Adrenal gland (tissue), 12 donors: ENCODE measurements around the gene HIPK4. TPM values are rescaled to one million over a fixed set of nuclear protein-coding genes. Genes with fewer than 3 reads are reported as not detected.
"Not testable (repeated sequence)": the region's sequence is repeated elsewhere in the genome, so short reads cannot be mapped to it uniquely, and the experiment has no call there.

Source experiments
- DNase-seq, 7 donors: peaks; one replicate each; pipeline ENCODE4 v3.0.0-alpha.2; 2019 to 2020
- H3K27ac ChIP-seq, 5 donors: fragments of 200-600 bp; sonication (generic) in 4 of 5; 1 replicate in 3 of 5; 2 replicates in 2 of 5; pipeline versions ENCODE4 v1.5.1 to v1.8.0; 2016 to 2020; ENCODE audit warnings: mild to moderate bottlenecking in 1 of 5
- H3K27me3 ChIP-seq: fragments of 200-600 bp; 2 replicates; pipeline ENCODE4 v1.8.0; 2021
- H3K36me3 ChIP-seq, 2 donors: fragments of 200-600 bp; replicated peaks in 1 of 2; 1 replicate in 1 of 2; 2 replicates in 1 of 2; pipeline versions ENCODE4 v1.5.1 to v1.8.0; 2018 to 2022
- H3K4me1 ChIP-seq, 2 donors: fragments of 200-600 bp; replicated peaks in 1 of 2; 1 replicate in 1 of 2; 2 replicates in 1 of 2; pipeline versions ENCODE4 v1.5.1 to v1.8.0; 2018 to 2021
- H3K4me3 ChIP-seq, 4 donors: fragments of 200-600 bp; sonication (generic) in 3 of 4; one replicate each; pipeline ENCODE4 v1.5.1; 2016 to 2018
- H3K9me3 ChIP-seq, 3 donors: fragments of 200-600 bp; sonication (generic) in 1 of 3; replicated peaks in 1 of 3; 1 replicate in 2 of 3; 2 replicates in 1 of 3; pipeline versions ENCODE4 v1.5.1 to v1.8.0; 2016 to 2021
- POLR2A ChIP-seq, 2 donors: fragments of 450-650 bp; IDR thresholded peaks; one replicate each; pipeline ENCODE4 v1.6.1; 2017; ENCODE audit warnings: antibody characterized with exemption in 2 of 2, mild to moderate bottlenecking in 2 of 2, moderate library complexity in 1 of 2
- WGBS, 4 donors: extraction: QIAGEN DNeasy Blood & Tissue Kit in 2 of 4; methylation state at CpG; one replicate each; pipeline versions ENCODE4 v1.1.5 to v1.1.7; 2013 to 2017; 5-methylcytosine and 5-hydroxymethylcytosine counted together
- intact Hi-C, 2 donors: fragments of 100-400 bp; cut with DNase I; formaldehyde crosslinking; loops; one replicate each; pipeline versions ENCODE4 v1.14.1 to v1.15.0; 2022 to 2023
- polyA plus RNA-seq, 3 donors: library from polyadenylated mRNA; stranded (reverse); fragments of 200-250 nt in 2 of 3; fragments of 350-450 nt in 1 of 3; fragmentation: Illumina TruSeq in 1 of 3; extraction: RNeasy Lipid Tissue Mini Kit (QIAGEN cat#74804) in 1 of 3; gene quantifications; one replicate each; pipeline ENCODE4 v1.2.3, GENCODE V29; 2013 to 2014
- total RNA-seq, 9 donors: library from RNA; depleted of rRNA in 4 of 9; stranded (reverse); fragments of >200 nt in 4 of 9; fragments of 120-200 nt in 1 of 9; fragmentation: NEBNext Ultra II Directional in 1 of 9; extraction: Animal tissue kit (Norgen Biotek cat#: 25700) in 1 of 9; gene quantifications; one replicate each; pipeline versions ENCODE4 v1.1.0 to v1.2.4, GENCODE V29; 2013 to 2023
- TF ChIP-seq, protein P1 (sequence below), 6 experiments: fragments of 450-650 bp in 4 of 6; fragments of 200-600 bp in 2 of 6; sonication (generic) in 1 of 6; IDR thresholded peaks; 1 replicate in 5 of 6; 2 replicates in 1 of 6; pipeline versions ENCODE4 v1.5.1 to v1.8.0; 2016 to 2021; ENCODE audit warnings: antibody characterized with exemption in 6 of 6, mild to moderate bottlenecking in 2 of 6, moderate library complexity in 1 of 6
- donor health status: healthy with polysubstance abuse.
- donor health status: Bipolar disorder and iron deficiency.
- donor health status: DM: yes; HTN: yes; CAD: no.
- donor health status: DM: no; HTN: no; CAD: no.
- donor health status: DM: no; HTN: no; CAD: no.
- donor health status: DM: yes; HTN: yes; CAD: no.

Gene HIPK4
- total and polyA plus RNA-seq, 12 donors, result 0.06 to 0.34 (median 0.20) TPM; not detected in 3

DNA sequence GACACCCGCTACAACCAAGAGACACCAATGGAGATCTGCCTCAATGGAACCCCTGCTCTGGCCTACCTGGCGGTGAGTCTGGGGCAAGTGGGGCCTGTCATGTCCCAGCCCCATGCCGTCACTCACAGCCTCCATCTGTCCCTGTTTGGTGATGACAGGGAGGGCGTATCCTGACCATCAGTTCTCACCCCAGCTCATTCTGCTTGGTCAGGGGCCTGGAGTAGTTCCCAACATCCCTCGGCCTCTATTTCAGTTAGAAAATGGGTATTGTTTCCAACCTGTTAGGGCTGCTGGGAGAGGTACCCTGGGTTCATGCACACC is 18.2 kb downstream of the HIPK4 start:
- WGBS, 4 donors, result 80 to 99% (median 95%) methylated on average over 1 to 5 of the region's 5 CpGs; no CpG with 5 or more reads in 1 of the 4 donors
- peaks cover 0 to 94% of the 10 kb centered on the region in 2 donors for H3K36me3 ChIP-seq

DNA sequence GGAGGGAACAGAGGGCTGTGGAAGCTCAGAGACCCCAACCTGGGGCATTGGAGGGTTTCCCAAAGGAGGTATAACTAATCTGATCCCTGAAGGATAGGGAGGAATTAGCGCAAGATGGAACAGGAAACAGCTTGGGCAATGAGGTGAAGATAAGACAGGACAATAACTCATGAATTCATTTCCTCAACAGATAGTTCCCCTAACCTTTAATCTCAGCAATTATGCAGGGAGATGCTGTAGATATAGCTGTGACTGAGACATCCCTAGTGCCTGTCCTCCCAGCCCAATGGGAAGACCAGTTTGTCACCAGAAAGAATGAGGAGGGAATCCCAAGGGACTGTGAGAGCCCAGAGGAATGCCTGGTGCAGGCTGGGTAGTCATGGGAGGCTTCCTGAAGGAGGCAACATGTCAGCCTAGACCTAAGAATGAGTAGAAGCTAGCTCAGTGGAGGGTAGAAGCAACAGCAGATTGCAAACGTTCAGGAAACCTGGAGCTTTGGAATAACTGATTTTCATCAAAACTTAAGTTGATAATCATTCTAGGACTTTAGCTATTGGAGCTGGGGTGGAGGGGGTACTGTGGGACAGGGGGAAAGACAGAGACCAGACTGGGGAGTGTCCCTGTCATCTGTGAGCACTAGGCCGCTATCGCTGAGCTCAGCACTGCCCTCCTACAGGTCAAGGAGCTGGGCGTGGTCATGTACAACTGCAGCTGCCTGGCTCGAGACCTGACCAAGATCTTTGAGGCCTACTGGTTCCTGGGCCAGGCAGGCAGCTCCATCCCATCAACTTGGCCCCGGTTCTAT is 18.8 kb downstream of the HIPK4 start:
- TF ChIP-seq POLR2A (IDR thresholded peaks at IDR 0.05), result no peak
- TF ChIP-seq, protein P1, sequence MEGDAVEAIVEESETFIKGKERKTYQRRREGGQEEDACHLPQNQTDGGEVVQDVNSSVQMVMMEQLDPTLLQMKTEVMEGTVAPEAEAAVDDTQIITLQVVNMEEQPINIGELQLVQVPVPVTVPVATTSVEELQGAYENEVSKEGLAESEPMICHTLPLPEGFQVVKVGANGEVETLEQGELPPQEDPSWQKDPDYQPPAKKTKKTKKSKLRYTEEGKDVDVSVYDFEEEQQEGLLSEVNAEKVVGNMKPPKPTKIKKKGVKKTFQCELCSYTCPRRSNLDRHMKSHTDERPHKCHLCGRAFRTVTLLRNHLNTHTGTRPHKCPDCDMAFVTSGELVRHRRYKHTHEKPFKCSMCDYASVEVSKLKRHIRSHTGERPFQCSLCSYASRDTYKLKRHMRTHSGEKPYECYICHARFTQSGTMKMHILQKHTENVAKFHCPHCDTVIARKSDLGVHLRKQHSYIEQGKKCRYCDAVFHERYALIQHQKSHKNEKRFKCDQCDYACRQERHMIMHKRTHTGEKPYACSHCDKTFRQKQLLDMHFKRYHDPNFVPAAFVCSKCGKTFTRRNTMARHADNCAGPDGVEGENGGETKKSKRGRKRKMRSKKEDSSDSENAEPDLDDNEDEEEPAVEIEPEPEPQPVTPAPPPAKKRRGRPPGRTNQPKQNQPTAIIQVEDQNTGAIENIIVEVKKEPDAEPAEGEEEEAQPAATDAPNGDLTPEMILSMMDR (IDR thresholded peaks at IDR 0.05), result no peak
- WGBS, 4 donors, result 82 to 91% (median 87%) methylated on average over 2 to 7 of the region's 7 CpGs
- Histone ChIP-seq H3K36me3 (peaks cover 0 to 92% of the 10 kb centered on the region in 2 donors), H3K4me1 (peaks cover 0 to 5% of the 10 kb centered on the region in 2 donors), H3K9me3 (no peaks in the 10 kb centered on the region), H3K27ac (no peak overlapping the region), H3K4me3 (no peak overlapping the region), H3K27me3 (no peaks in the 10 kb centered on the region)
- intact Hi-C loops, result loop anchor here in 1 of 2 donors (10.0 kb wide), 1 partner anchor 66 kb away; no protein-coding TSS in a partner anchor
- DNase-seq, result no peak

More for the DNA sequence above, 18.2 kb downstream of the HIPK4 start:
- no peaks in the 10 kb centered on the region for H3K9me3 ChIP-seq
- H3K27me3 ChIP-seq, result no peaks in the 10 kb centered on the region
- intact Hi-C loops, result loop anchor here in 1 of 2 donors (10.0 kb wide), 1 partner anchor 67 kb away; no protein-coding TSS in a partner anchor
- H3K27ac ChIP-seq, result no peak overlapping the region
- no peak for TF ChIP-seq POLR2A (IDR thresholded peaks at IDR 0.05)
- TF ChIP-seq, protein P1 (IDR thresholded peaks at IDR 0.05), result no peak
- H3K4me1 ChIP-seq, result no peaks in the 10 kb centered on the region
- no peak overlapping the region for H3K4me3 ChIP-seq
- peak in 1 of 7 donors; percentile 16 for DNase-seq

DNA sequence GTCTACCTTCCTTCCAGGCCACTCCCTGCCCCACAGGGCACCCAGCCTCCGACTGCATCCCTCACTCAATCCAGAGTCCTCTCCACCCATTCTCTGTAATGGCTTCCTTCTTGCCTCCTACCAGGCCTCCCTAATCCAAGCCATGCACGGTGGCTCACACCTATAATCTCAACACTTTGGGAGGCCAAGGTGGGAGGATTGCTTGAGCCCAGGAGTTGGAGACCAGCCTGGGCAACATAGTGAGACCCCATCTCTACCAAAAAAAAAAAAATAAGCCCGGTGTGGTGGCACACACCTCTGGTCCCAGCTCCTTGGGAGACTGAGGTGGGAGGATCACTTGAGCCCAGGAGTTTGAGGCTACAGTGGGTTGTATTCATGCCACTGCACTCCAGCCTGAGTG is 19.7 kb downstream of the HIPK4 start:
- H3K9me3 ChIP-seq, DNase-seq, H3K27me3 ChIP-seq, H3K4me1 ChIP-seq, H3K4me3 ChIP-seq, H3K27ac ChIP-seq: not testable (repeated sequence)
- H3K36me3 ChIP-seq, result peaks cover 0 to 84% of the 10 kb centered on the region in 2 donors
- 93 to 100% (median 96%) methylated on average over 3 of the region's 3 CpGs for WGBS, 4 donors
- intact Hi-C loops, result loop anchor here in 1 of 2 donors (10.0 kb wide), 1 partner anchor 65 kb away; no protein-coding TSS in a partner anchor

DNA sequence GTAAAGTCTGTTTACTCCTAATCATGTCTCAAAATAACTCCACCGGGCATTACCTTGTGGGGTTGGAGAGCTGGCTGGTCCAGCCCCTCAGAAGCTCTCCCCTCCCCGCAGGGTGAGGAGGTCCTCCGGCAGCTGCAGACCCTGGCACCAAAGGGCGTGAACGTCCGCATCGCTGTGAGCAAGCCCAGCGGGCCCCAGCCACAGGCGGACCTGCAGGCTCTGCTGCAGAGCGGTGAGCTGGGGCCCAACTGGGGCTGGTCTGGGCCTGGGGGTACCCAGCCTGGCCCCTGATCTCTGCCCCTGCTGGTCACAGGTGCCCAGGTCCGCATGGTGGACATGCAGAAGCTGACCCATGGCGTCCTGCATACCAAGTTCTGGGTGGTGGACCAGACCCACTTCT is 20.2 kb downstream of the HIPK4 start:
- WGBS, 4 donors, result 90 to 100% (median 93%) methylated on average over 1 to 12 of the region's 12 CpGs
- peaks cover 0 to 81% of the 10 kb centered on the region in 2 donors for H3K36me3 ChIP-seq
- H3K4me3 ChIP-seq, result no peak overlapping the region
- TF ChIP-seq, protein P1 (IDR thresholded peaks at IDR 0.05), result no peak
- TF ChIP-seq POLR2A (IDR thresholded peaks at IDR 0.05), result no peak
- H3K27ac ChIP-seq, result no peak overlapping the region
- H3K27me3 ChIP-seq, result no peaks in the 10 kb centered on the region
- DNase-seq, result no peak
- H3K4me1 ChIP-seq, result peaks cover 5 to 12% of the 10 kb centered on the region in 2 donors
- H3K9me3 ChIP-seq, result no peaks in the 10 kb centered on the region
- intact Hi-C loops, result loop anchor here in 1 of 2 donors (10.0 kb wide), 1 partner anchor 65 kb away; no protein-coding TSS in a partner anchor
